ENCODE measurements around the gene UNC5B.

DNA sequence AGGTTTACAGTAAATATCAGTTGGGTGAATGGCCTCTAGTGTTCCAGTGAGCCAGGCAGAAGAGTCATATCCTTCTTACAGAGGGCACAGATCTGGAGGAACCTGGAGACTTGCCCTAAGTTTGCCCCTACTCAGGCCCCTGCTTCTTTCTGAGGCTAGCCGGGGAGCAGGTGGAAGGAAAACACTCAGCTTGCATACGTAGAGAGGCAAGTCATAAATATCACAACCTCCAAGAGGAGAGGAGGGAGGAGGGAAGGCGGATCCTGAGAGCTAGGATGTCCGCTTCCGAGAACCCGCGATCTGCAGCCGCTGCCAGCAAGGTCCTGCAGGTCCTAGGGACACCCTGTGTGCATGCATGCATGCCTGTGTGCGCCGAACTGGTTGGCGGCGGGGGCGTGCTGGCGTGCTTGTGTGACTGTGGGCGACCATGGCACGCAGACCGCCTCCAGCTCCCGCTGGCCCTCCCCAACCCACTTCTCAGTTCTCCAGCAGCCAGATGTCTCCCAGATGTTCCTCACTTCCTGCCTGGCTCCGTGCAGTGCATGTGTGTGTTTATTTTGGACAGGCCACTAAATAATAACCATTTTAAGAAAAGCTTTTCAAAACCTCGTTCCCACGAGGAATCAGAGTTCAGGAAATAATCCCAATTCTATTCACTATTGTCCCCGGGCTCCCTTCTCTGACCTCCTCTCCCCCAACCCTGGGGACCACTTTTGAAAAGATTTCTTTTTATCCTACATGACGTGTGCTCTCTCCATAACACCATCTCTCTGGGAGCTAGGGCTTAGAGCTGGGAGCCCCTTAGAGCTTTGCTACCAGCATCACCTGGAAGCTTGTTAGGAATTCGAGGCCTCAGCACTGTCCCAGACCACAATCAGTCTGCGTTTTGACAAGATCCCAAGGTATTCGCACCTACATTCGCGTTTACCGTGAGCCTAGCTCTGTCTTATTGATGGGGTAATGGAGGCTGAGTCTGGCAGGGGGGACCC lies 32.4 kb downstream of the UNC5B start:
- TF ChIP-seq, protein P1, sequence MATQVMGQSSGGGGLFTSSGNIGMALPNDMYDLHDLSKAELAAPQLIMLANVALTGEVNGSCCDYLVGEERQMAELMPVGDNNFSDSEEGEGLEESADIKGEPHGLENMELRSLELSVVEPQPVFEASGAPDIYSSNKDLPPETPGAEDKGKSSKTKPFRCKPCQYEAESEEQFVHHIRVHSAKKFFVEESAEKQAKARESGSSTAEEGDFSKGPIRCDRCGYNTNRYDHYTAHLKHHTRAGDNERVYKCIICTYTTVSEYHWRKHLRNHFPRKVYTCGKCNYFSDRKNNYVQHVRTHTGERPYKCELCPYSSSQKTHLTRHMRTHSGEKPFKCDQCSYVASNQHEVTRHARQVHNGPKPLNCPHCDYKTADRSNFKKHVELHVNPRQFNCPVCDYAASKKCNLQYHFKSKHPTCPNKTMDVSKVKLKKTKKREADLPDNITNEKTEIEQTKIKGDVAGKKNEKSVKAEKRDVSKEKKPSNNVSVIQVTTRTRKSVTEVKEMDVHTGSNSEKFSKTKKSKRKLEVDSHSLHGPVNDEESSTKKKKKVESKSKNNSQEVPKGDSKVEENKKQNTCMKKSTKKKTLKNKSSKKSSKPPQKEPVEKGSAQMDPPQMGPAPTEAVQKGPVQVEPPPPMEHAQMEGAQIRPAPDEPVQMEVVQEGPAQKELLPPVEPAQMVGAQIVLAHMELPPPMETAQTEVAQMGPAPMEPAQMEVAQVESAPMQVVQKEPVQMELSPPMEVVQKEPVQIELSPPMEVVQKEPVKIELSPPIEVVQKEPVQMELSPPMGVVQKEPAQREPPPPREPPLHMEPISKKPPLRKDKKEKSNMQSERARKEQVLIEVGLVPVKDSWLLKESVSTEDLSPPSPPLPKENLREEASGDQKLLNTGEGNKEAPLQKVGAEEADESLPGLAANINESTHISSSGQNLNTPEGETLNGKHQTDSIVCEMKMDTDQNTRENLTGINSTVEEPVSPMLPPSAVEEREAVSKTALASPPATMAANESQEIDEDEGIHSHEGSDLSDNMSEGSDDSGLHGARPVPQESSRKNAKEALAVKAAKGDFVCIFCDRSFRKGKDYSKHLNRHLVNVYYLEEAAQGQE (IDR thresholded peaks at IDR 0.05; ENCODE audit: low read depth), result no peak
- TF ChIP-seq, protein P2, sequence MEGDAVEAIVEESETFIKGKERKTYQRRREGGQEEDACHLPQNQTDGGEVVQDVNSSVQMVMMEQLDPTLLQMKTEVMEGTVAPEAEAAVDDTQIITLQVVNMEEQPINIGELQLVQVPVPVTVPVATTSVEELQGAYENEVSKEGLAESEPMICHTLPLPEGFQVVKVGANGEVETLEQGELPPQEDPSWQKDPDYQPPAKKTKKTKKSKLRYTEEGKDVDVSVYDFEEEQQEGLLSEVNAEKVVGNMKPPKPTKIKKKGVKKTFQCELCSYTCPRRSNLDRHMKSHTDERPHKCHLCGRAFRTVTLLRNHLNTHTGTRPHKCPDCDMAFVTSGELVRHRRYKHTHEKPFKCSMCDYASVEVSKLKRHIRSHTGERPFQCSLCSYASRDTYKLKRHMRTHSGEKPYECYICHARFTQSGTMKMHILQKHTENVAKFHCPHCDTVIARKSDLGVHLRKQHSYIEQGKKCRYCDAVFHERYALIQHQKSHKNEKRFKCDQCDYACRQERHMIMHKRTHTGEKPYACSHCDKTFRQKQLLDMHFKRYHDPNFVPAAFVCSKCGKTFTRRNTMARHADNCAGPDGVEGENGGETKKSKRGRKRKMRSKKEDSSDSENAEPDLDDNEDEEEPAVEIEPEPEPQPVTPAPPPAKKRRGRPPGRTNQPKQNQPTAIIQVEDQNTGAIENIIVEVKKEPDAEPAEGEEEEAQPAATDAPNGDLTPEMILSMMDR (IDR thresholded peaks at IDR 0.05 in 2 of 3, conservative IDR thresholded peaks at IDR 0.05 in 1 of 3; ENCODE audit: borderline replicate concordance in 1 of 3, insufficient read depth in 1 of 3, low read depth in 2 of 3, low read length in 2 of 3), result no peak
- TF ChIP-seq SP1 (IDR thresholded peaks at IDR 0.05; ENCODE audit: low read depth), result no peak
- TF ChIP-seq, protein P3, sequence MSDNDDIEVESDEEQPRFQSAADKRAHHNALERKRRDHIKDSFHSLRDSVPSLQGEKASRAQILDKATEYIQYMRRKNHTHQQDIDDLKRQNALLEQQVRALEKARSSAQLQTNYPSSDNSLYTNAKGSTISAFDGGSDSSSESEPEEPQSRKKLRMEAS (IDR thresholded peaks at IDR 0.05), result no peak
- no peak for TF ChIP-seq POLR2AphosphoS5 (IDR thresholded peaks at IDR 0.05; ENCODE audit: low read depth, low read length)
- TF ChIP-seq ZNF274 (IDR thresholded peaks at IDR 0.05; ENCODE audit: low read depth, low read length), result no peak
- no peak for TF ChIP-seq POLR2A (IDR thresholded peaks at IDR 0.05; ENCODE audit: borderline replicate concordance, extremely low read depth, insufficient read depth, insufficient read length)
- TF ChIP-seq TCF7L2 (IDR thresholded peaks at IDR 0.05; ENCODE audit: borderline replicate concordance, extremely low read depth, insufficient read depth, insufficient read length), result no peak
- TF ChIP-seq YY1 (IDR thresholded peaks at IDR 0.05; ENCODE audit: extremely low read depth, insufficient replicate concordance, low read depth, low read length), result no peak
- no peak for TF ChIP-seq RAD21 (IDR thresholded peaks at IDR 0.05; ENCODE audit: low read depth)

Measured in HCT116 (cell line).